NCI-H1048 (cell line): ENCODE results near the gene RTN3.
"Not testable (repeated sequence)": the region's sequence is repeated elsewhere in the genome, so short reads cannot be mapped to it uniquely, and the experiment has no call there.

Source experiments
- DNase-seq: peaks from one replicate; lab custom pipeline; 2025; lab: John Stamatoyannopoulos, UW

The RTN3 gene

GRCh38 chr11:63769042-63769713 is 87.9 kb downstream of the RTN3 start:
- no peak for DNase-seq

- DNase-seq = no peak
Measured at GRCh38 chr11:63769714-63770455, 88.6 kb downstream of the RTN3 start.

DNA sequence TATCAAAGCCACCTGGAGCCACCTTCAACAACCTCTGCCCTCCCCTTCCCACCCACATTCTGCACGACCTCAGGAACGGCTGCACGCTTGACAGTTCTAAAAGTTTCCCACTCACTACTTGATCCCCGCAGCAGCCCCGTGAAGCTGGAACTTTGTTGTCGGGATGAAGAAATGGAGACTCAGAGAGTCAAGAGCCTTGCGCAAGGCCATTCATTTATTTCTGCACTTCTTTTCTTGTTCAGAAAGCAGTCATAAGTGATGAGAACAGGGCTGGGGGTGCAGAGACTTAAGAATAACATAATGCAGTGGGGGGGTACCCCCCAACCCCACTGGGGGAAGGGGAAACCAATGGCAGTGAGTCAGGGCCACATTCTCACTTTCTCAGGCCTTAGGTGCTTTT is 89.5 kb downstream of the RTN3 start:
- no peak for DNase-seq

DNA sequence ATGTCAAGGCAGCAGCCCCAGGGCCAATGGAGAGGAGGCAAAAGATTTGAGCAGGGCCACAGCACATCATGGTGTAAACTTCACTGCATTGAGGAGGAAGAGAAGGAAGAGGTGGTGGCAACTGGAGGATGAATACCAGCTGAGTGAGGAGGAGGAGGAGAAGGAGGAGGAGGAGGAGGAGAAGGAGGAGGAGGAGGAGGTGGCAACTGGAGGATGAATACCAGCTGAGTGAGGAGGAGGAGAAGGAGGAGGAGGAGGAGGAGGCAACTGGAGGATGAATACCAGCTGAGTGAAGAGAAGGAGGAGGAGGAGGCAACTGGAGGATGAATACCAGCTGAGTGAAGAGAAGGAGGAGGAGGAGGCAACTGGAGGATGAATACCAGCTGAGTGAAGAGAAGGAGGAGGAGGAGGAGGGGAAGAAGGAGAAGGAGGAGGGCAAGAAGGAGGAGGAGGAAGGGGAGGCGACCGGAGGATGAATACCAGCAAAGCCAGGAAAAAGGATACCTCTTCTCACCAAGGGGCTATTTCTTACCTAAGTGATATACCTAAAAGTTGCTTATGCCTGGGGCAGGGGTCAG is 90.5 kb downstream of the RTN3 start:
- DNase-seq = not testable (repeated sequence)

GRCh38 chr11:63775191-63775590 is 93.9 kb downstream of the RTN3 start:
- DNase-seq = no peak

DNA sequence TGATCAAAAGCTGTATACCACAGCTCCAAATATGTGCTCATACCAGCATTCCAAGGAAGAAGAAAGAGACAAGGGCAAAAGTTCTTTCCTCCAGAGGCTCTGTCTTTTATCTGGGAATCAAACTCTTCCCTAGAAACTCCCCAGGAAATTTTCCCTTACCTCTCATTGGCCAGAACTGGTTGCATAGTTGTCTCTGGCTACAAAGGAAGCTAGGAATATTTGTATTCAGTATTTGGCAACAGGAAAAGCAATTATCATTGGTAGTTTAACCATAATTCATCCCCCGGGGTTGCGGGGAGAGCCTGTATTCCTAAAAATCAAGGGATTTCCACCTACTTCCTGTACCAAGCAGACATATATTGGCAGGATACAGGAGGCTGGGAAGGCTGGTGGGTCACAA is 97.7 kb downstream of the RTN3 start:
- DNase-seq = no peak

DNA sequence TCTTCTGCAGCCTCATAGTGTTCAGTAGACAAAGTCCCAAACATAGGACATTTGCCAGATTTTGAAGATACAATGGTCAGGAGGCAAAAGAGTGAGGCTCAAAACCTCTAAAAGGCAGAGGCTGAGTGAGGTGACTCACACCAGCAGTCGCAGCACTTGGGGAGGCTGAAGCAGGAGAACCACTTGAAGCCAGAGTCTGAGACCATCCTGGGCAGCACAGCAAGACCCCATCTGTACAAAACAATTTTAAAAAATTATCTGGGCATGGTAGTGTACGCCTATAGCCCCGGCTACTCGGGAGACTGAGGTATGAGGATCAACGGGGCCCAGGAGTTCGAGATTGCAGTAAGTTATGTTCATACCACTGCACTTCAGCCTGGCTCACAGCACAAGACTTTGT is 101.4 kb downstream of the RTN3 start:
- no peak for DNase-seq

DNA sequence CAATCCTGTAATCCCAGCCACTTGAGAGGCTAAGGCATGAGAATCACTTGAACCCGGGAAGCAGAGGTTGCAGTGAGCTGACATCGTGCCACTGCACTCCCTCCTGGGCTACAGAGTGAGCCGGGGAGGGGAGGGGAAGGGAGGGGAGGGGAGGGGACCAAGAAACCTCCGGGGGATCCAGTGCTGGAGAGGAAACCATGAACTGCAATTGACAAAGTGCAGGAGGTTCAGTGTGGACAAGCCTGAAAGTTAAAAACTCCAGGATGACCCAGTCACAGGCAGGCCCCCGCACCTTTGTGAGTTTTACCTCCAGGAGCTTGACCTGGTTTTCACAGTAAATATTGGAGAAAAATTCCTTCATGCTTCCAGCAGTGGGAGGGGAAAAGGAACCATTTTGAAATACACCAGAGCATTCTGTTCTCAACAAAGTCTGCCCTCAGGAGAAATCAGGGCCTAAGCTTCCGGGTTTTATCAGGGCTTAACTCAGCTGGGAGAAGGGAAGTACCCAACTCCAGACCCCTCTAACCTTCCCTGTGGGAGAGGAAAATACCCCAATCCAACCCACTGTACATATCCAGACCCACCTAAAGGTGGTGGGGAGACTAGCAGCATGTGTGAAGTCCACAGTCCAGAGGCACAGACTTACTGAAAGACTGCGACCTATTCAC is 102.8 kb downstream of the RTN3 start:
- no peak for DNase-seq

- no peak for DNase-seq
Measured at GRCh38 chr11:63785823-63786222, 104.5 kb downstream of the RTN3 start.

DNA sequence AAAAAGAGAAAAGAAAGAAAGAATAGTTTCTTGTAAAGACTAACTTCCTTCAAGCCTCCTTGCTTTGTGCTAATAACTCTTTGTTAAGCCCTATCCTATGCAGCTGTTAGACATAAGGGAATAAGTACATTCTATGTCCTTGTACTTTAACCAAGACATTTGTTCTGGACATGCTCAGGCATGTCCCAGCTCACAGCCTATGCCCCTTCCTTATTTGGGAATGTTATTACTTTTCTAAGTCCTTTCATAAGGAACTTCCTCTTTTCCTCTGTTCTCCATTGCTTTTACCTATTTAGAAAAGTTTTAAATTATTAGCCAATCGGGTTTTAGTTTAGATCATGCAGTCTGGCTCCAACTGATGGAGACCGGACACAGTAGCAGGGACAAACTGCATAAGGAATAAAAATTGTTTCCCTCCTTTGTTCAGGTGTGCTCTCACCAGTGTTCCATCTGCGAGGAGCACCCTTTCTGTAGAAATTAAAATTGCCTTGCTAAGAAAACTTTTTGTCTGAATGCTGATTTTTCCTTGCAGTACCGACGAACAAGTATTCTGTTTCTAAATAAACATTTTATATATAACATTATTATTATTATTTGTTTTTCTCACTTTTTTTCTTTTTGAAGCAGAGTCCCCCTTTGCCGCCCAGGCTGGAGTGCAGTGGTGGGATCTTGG is 110.3 kb downstream of the RTN3 start:
- no peak for DNase-seq

GRCh38 chr11:63793161-63793560 is 111.9 kb downstream of the RTN3 start:
- DNase-seq = no peak

DNA sequence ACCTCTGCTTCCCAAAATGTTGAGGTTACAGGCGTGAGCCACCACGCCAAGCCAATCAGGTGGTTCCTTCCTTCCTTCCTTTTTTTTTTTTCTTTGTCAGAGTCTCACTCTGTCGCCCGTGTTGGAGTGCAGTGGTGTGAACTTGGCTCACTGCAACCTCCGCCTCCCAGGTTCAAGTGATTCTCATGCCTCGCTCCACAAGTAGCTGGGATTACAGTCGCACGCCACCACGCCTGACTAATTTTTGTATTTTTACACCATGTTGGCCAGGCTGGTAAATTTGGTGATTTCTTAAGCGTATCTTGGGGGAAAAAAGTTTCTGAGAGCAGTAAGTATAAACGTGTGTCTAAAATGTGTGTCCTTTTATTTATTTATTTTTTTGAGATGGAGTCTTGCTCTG is 113.8 kb downstream of the RTN3 start:
- DNase-seq = no peak

- DNase-seq = no peak
Measured at GRCh38 chr11:63800921-63801320, 119.6 kb downstream of the RTN3 start.

- DNase-seq = no peak
Measured at GRCh38 chr11:63802637-63803414, 121.5 kb downstream of the RTN3 start.

DNA sequence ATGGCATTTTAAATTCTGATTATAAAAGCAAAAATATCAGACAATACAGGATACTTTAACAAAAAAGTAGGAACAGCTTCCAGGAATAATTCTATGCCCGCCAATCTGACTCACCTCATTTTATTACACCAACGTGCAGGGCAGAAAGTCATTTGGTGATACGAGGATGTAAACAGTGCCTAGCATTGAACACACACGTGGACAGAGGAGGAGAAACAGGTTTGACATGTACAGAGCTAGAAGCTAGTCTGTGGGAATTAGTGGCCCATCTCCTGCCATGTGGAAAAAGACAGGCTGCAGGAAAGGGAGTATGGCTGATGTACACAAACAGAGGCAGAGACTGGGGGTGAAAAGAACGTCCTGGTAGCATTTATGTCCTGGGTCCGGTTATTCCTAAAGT is 123.0 kb downstream of the RTN3 start:
- no peak for DNase-seq

DNA sequence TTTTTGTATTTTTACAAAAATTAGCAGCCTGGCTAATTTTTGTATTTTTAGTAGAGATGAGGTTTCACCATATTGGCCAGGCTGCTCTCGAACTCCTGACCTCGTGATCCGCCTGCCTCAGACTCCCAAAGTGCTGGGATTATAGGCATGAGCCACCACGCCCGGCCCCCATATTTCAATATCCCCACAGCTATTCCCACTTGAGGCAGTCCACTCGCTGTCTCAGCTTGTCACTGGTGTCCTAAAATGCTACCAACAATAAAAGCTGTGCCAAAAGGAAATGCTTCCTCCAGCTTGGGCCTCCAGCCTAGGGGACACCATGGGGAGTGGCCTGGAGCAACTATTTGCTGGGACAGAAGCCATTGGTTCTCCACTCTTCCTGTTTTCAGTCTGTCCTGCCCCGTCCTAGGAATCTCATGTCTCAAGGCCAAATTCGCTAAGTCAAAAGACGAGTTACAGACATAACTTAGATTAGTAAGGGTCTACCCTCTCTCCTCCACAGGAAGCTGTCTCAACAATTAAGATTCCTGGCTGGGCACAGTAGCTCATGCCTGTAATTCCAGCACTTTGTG is 124.6 kb downstream of the RTN3 start:
- no peak for DNase-seq
